HG03432 (cell line): ENCODE measurements around the gene ZDHHC24.

Source experiments
- ATAC-seq: cut with Tn5 transposase; IDR thresholded peaks from one replicate; pipeline ENCODE4 v1.9.1; 2021; ENCODE audit warnings: mild to moderate bottlenecking, moderate library complexity; ENCODE audit not compliant: unreplicated experiment

The ZDHHC24 gene

DNA sequence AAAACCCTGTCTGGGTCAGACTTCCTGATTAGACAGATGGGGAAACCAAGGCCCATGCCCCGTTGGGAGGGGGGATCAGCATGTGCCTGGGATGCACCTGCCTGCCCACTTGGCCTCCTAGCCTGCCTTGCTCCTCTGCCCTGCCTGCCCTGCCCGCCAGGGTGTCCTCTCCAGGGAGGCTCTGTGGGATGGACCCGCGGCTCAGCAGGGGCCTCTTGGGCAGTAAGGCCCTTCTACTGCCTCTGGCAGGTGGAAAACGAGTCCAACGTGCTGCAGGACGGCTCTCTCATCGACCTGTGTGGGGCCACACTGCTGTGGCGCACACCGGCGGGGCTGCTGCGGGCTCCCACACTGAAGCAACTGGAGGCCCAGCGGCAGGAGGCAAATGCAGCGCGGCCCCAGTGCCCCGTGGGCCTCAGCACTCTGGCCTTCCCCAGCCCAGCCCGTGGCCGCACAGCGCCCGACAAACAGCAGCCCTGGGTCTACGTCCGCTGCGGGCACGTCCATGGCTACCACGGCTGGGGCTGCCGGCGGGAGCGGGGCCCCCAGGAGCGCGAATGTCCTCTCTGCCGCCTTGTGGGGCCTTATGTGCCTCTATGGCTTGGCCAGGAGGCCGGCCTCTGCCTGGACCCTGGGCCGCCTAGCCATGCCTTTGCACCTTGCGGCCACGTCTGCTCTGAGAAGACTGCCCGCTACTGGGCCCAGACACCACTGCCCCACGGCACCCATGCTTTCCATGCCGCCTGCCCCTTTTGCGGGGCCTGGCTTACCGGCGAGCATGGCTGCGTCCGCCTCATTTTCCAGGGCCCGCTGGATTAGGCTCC, 70.3 kb downstream of the ZDHHC24 start:
- no peak for ATAC-seq

DNA sequence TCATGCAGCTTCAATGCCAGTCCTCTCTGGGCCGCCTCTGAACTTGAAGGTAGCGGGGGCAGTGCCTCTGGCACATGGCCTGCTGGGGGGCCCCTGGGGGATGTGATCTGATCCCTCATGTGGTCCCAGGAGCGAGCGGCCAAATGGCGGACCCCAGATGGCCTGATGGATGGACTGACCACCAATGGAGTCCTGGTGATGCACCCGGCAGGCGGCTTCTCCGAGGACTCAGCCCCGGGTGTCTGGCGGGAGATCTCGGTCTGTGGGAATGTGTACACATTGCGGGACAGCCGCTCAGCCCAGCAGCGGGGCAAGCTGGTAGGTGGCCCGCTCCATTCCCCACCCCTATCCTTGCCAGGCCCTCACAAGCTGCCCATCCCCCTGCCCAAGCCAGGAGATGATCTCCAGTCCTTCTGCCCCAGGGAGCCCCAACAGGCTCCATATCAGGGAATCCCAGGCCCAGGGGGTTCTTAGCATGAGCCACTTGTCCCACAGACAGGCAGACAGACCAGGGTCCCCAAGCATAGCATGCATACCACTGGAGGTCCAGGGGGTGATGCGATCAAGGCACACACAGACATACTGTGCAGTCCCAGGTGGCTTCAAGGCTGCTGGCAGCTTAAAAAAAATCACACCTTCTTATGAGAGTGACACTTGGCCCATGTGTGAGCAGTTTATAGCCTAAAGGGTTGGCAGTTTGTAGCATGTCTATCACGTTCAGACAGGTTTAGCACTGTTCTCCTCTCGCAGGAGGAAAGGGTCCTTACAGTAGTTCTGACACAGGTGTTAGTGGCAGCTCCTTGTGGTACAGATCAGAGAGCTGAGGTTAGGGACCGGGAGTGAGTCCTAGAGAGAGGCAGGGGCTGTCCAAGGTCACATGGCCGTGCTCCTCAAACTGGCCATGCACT, 72.0 kb downstream of the ZDHHC24 start:
- no peak for ATAC-seq

DNA sequence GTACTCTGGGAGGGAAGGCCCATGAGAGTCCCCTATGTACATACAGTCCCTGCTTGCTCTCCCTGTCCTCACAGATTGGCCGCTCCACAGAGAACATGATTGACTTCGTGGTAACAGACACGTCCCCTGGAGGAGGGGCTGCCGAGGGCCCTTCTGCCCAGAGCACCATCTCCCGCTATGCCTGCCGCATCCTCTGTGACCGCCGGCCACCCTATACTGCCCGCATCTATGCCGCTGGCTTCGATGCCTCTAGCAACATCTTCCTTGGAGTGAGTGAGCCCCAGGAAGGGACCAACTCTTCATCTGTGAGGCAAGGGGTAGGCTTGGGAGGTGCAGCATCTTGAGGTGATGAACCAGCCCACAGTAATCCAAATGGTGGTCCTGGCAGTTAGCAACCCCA, 72.7 kb downstream of the ZDHHC24 start:
- ATAC-seq, result no peak

DNA sequence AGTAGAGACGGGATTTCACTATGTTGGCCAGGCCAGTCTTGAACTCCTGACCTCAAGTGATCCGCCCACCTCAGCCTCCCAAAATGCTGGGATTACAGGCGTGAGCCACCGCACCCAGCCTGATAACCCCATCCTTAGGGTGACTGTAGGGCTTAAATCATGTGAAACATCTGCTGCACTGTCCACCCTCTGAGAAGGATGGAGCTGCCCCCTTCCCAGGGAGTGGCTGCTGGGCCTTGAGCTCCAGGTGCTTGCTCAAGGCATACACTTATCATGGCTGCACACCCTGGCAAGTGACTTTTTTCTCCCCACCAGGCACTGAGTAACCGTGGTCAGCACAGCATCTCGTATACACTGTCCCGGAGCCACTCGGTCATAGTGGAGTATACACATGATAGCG, 73.8 kb downstream of the ZDHHC24 start:
- ATAC-seq, result no peak

DNA sequence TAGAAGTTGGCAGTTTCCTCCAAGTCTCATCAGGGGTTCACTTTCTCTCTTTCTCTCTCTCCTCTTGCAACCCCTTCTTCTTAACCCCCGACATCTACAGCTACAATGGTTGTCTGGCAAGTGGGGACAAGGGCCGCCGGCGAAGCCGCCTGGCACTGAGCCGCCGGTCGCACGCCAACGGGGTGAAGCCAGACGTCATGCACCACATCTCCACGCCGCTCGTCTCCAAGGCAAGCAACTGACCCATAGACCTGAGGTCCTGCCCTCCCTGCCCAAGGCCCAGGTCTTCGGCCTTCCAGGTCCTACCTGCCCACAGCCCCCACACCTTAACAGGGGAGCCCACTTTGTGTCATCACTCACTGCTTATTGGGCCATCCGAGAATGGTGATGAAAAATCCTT, 74.7 kb downstream of the ZDHHC24 start:
- ATAC-seq, result no peak
